ENCODE data around the gene MCM10.

DNA sequence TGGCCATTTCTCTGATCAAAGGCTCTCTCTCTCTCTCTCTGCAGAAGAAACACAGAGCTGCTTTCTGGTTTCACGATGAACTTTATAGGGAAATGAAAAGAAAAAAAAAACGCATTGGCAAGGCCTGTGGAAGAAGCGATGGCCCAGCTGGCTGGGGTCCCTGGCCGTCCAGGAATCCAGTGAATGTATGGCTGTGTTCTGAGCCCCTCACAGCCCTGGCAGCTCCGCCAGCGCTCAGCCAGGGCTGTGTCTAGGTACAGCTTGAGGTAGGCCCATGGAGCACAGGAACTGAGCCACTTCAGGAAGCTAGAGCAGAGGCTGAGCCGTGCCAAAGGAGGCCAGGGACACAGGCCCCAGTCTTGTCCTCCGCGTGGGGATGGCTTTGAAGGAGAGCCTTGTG is 85.9 kb downstream of the MCM10 start:
- TF ChIP-seq POLR2A (IDR thresholded peaks at IDR 0.05) = no peak
- TF ChIP-seq, protein P1, sequence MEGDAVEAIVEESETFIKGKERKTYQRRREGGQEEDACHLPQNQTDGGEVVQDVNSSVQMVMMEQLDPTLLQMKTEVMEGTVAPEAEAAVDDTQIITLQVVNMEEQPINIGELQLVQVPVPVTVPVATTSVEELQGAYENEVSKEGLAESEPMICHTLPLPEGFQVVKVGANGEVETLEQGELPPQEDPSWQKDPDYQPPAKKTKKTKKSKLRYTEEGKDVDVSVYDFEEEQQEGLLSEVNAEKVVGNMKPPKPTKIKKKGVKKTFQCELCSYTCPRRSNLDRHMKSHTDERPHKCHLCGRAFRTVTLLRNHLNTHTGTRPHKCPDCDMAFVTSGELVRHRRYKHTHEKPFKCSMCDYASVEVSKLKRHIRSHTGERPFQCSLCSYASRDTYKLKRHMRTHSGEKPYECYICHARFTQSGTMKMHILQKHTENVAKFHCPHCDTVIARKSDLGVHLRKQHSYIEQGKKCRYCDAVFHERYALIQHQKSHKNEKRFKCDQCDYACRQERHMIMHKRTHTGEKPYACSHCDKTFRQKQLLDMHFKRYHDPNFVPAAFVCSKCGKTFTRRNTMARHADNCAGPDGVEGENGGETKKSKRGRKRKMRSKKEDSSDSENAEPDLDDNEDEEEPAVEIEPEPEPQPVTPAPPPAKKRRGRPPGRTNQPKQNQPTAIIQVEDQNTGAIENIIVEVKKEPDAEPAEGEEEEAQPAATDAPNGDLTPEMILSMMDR (IDR thresholded peaks at IDR 0.05 in 4 of 5, conservative IDR thresholded peaks at IDR 0.05 in 1 of 5) = no peak
